ENCODE data around the gene PSD.

The PSD gene

GRCh38 chr10:102413053-102413705, 5.4 kb downstream of the PSD start:
- no peak overlapping the region for H3K4ac ChIP-seq (ENCODE audit: low read depth, low read length)
- DNase-seq: no peak
- no peaks in the 10 kb centered on the region for H3K79me1 ChIP-seq (ENCODE audit: low read length)
- H3K27ac ChIP-seq (ENCODE audit: low read depth, low read length): no peak overlapping the region
- peaks cover 4 to 10% of the 10 kb centered on the region in 2 experiments for H3K4me1 ChIP-seq (ENCODE audit: control insufficient read depth in 1 of 2, insufficient read depth in 2 of 2, low read length in 2 of 2)
- H2BK120ac ChIP-seq (ENCODE audit: insufficient read depth, low read length, poor library complexity): no peak overlapping the region
- H2BK12ac ChIP-seq (ENCODE audit: low read length): no peak overlapping the region
- no peak overlapping the region for H3K9ac ChIP-seq (ENCODE audit: low read length)
- no peak overlapping the region for H2AFZ ChIP-seq (ENCODE audit: insufficient read depth, low read length, poor library complexity)
- H3K36me3 ChIP-seq (ENCODE audit: control insufficient read depth in 1 of 2, insufficient read depth in 2 of 2, low read length in 2 of 2): no peaks in the 10 kb centered on the region
- no peak overlapping the region for H4K8ac ChIP-seq (ENCODE audit: low read depth, low read length)
- no peak overlapping the region for H3K4me3 ChIP-seq (ENCODE audit: low read depth, low read length)
- H3K79me2 ChIP-seq (ENCODE audit: control insufficient read depth, insufficient read depth, low read length, poor library complexity): no peaks in the 10 kb centered on the region
- H3K4me2 ChIP-seq (ENCODE audit: low read length): no peak overlapping the region
- no peak overlapping the region for H2BK5ac ChIP-seq (ENCODE audit: low read depth, low read length, poor library complexity)
- no peak overlapping the region for H3K18ac ChIP-seq (ENCODE audit: low read length)
- no peak overlapping the region for H2AK5ac ChIP-seq (ENCODE audit: low read length)
- peaks cover 39% of the 10 kb centered on the region for H3K27me3 ChIP-seq (ENCODE audit: insufficient read depth, low read length)
- no peak overlapping the region for H3K23ac ChIP-seq (ENCODE audit: low read length)
- no peak overlapping the region for H3K14ac ChIP-seq (ENCODE audit: low read length)
- peaks cover 9% of the 10 kb centered on the region for H3K9me3 ChIP-seq (ENCODE audit: insufficient read depth, low read depth, low read length)
- H4K12ac ChIP-seq (ENCODE audit: low read depth, low read length): no peak overlapping the region
- no CpG with 5 or more reads among the region's 5 CpGs for WGBS (ENCODE audit: extremely low coverage, insufficient coverage, insufficient read length)
- no peak overlapping the region for H4K91ac ChIP-seq (ENCODE audit: low read depth, low read length)

DNA sequence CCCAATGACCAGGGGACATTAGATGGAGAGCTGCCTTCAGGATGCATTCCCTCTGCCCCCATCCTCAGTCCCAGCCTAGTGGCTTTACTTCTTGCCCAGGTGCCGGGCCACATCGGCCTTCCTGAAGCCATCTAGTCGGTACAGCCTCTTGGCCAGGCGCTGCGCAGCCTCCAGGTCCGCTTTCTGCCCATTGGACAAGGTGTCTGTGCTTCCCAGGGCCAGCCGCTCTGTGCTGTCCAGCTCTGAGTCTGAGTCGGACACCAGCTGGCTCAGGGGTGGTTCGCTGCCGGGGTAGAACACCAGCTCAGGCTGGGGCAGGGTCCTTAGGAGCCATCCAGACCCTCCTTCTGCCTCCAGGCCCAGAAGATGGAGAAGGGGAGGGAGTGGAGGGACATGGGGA, 6.3 kb downstream of the PSD start:
- no CpG with 5 or more reads among the region's 10 CpGs for WGBS (ENCODE audit: extremely low coverage, insufficient coverage, insufficient read length)
- no peak overlapping the region for H3K4me2 ChIP-seq (ENCODE audit: low read length)
- no peak overlapping the region for H2BK12ac ChIP-seq (ENCODE audit: low read length)
- no peak overlapping the region for H2AK5ac ChIP-seq (ENCODE audit: low read length)
- no peak overlapping the region for H3K18ac ChIP-seq (ENCODE audit: low read length)
- H3K9ac ChIP-seq (ENCODE audit: low read length): no peak overlapping the region
- no peak overlapping the region for H2AFZ ChIP-seq (ENCODE audit: insufficient read depth, low read length, poor library complexity)
- peaks cover 46% of the 10 kb centered on the region for H3K27me3 ChIP-seq (ENCODE audit: insufficient read depth, low read length)
- H3K4me1 ChIP-seq (ENCODE audit: control insufficient read depth in 1 of 2, insufficient read depth in 2 of 2, low read length in 2 of 2): peaks cover 4 to 13% of the 10 kb centered on the region in 2 experiments
- no peak overlapping the region for H2BK120ac ChIP-seq (ENCODE audit: insufficient read depth, low read length, poor library complexity)
- no peak overlapping the region for H3K23ac ChIP-seq (ENCODE audit: low read length)
- H4K8ac ChIP-seq (ENCODE audit: low read depth, low read length): no peak overlapping the region
- H3K79me2 ChIP-seq (ENCODE audit: control insufficient read depth, insufficient read depth, low read length, poor library complexity): no peaks in the 10 kb centered on the region
- no peak overlapping the region for H3K27ac ChIP-seq (ENCODE audit: low read depth, low read length)
- H3K4ac ChIP-seq (ENCODE audit: low read depth, low read length): no peak overlapping the region
- H3K9me3 ChIP-seq (ENCODE audit: insufficient read depth, low read depth, low read length): peaks cover 11% of the 10 kb centered on the region
- no peak overlapping the region for H3K14ac ChIP-seq (ENCODE audit: low read length)
- no peak overlapping the region for H2BK5ac ChIP-seq (ENCODE audit: low read depth, low read length, poor library complexity)
- no peak overlapping the region for H4K91ac ChIP-seq (ENCODE audit: low read depth, low read length)
- H3K36me3 ChIP-seq (ENCODE audit: control insufficient read depth in 1 of 2, insufficient read depth in 2 of 2, low read length in 2 of 2): no peaks in the 10 kb centered on the region
- no peak for DNase-seq
- no peak overlapping the region for H3K4me3 ChIP-seq (ENCODE audit: low read depth, low read length)
- no peaks in the 10 kb centered on the region for H3K79me1 ChIP-seq (ENCODE audit: low read length)
- no peak overlapping the region for H4K12ac ChIP-seq (ENCODE audit: low read depth, low read length)

GRCh38 chr10:102411341-102412255, 7.0 kb downstream of the PSD start:
- Histone ChIP-seq H2AK5ac (ENCODE audit: low read length) (no peak overlapping the region), H3K27me3 (ENCODE audit: insufficient read depth, low read length) (peaks cover 46% of the 10 kb centered on the region), H3K9ac (ENCODE audit: low read length) (no peak overlapping the region), H3K14ac (ENCODE audit: low read length) (no peak overlapping the region), H2BK12ac (ENCODE audit: low read length) (no peak overlapping the region), H3K4me3 (ENCODE audit: low read depth, low read length) (no peak overlapping the region), H2AFZ (ENCODE audit: insufficient read depth, low read length, poor library complexity) (no peak overlapping the region), H3K27ac (ENCODE audit: low read depth, low read length) (no peak overlapping the region), H3K4me2 (ENCODE audit: low read length) (no peak overlapping the region), H3K4me1 (ENCODE audit: control insufficient read depth in 1 of 2, insufficient read depth in 2 of 2, low read length in 2 of 2) (peaks cover 4 to 13% of the 10 kb centered on the region in 2 experiments), H2BK5ac (ENCODE audit: low read depth, low read length, poor library complexity) (no peak overlapping the region), H3K9me3 (ENCODE audit: insufficient read depth, low read depth, low read length) (peaks cover 11% of the 10 kb centered on the region), H4K12ac (ENCODE audit: low read depth, low read length) (no peak overlapping the region), H3K4ac (ENCODE audit: low read depth, low read length) (no peak overlapping the region), H4K91ac (ENCODE audit: low read depth, low read length) (no peak overlapping the region), H2BK120ac (ENCODE audit: insufficient read depth, low read length, poor library complexity) (no peak overlapping the region), H3K36me3 (ENCODE audit: control insufficient read depth in 1 of 2, insufficient read depth in 2 of 2, low read length in 2 of 2) (no peaks in the 10 kb centered on the region), H3K23ac (ENCODE audit: low read length) (peak overlapping the region; percentile 5), H3K18ac (ENCODE audit: low read length) (no peak overlapping the region), H3K79me1 (ENCODE audit: low read length) (no peaks in the 10 kb centered on the region), H3K79me2 (ENCODE audit: control insufficient read depth, insufficient read depth, low read length, poor library complexity) (no peaks in the 10 kb centered on the region), H4K8ac (ENCODE audit: low read depth, low read length) (no peak overlapping the region)
- DNase-seq: no peak
- WGBS (ENCODE audit: extremely low coverage, insufficient coverage, insufficient read length): no CpG with 5 or more reads among the region's 14 CpGs

DNA sequence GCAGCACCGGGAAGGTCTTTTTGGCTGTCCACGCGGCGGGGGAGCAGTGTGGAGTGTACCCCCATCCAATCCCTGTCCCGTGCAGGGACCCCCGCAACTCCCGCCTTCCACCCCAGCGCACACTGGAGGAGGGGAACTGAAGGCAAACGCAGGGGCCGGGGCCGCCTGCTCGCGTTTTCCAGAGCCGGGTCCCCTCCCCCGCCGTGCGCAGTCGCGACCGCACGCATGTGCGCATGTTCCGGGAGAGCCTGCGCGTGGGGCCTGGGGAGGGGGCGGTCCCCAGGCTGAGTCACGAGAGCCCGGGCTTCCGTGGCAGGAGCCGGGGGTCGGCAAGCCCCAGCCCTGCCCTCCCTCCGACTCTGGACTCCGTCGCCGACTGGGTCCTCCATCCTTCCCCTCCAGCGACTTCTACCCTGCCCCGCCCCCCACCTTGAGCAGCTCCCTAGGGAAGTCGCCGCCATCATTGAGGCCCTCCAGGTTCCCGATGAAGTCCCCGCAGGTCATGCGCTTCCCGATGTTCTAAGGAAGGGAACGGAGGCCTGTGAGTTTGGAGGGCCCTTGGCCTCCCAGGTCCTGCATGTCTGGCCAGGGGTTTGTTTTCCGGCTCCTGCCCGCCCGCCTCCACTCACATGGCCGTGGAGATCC, 8.0 kb downstream of the PSD start:
- Histone ChIP-seq H3K79me1 (ENCODE audit: low read length) (no peaks in the 10 kb centered on the region), H3K27me3 (ENCODE audit: insufficient read depth, low read length) (peaks cover 46% of the 10 kb centered on the region), H3K9me3 (ENCODE audit: insufficient read depth, low read depth, low read length) (peaks cover 11% of the 10 kb centered on the region), H3K4me1 (ENCODE audit: control insufficient read depth in 1 of 2, insufficient read depth in 2 of 2, low read length in 2 of 2) (peaks cover 4 to 13% of the 10 kb centered on the region in 2 experiments), H3K27ac (ENCODE audit: low read depth, low read length) (no peak overlapping the region), H3K18ac (ENCODE audit: low read length) (no peak overlapping the region), H2BK5ac (ENCODE audit: low read depth, low read length, poor library complexity) (no peak overlapping the region), H2BK120ac (ENCODE audit: insufficient read depth, low read length, poor library complexity) (no peak overlapping the region), H4K8ac (ENCODE audit: low read depth, low read length) (no peak overlapping the region), H3K23ac (ENCODE audit: low read length) (no peak overlapping the region), H4K91ac (ENCODE audit: low read depth, low read length) (no peak overlapping the region), H3K4ac (ENCODE audit: low read depth, low read length) (no peak overlapping the region), H3K14ac (ENCODE audit: low read length) (no peak overlapping the region), H3K36me3 (ENCODE audit: control insufficient read depth in 1 of 2, insufficient read depth in 2 of 2, low read length in 2 of 2) (no peaks in the 10 kb centered on the region), H2AK5ac (ENCODE audit: low read length) (no peak overlapping the region), H3K4me3 (ENCODE audit: low read depth, low read length) (peak overlapping the region; percentile 55), H3K4me2 (ENCODE audit: low read length) (peak overlapping the region; percentile 69), H3K79me2 (ENCODE audit: control insufficient read depth, insufficient read depth, low read length, poor library complexity) (no peaks in the 10 kb centered on the region), H4K12ac (ENCODE audit: low read depth, low read length) (no peak overlapping the region), H2AFZ (ENCODE audit: insufficient read depth, low read length, poor library complexity) (peak overlapping the region; percentile 13), H3K9ac (ENCODE audit: low read length) (no peak overlapping the region), H2BK12ac (ENCODE audit: low read length) (no peak overlapping the region)
- WGBS (ENCODE audit: extremely low coverage, insufficient coverage, insufficient read length): no CpG with 5 or more reads among the region's 48 CpGs
- peak in 1 of 2 donors; percentile 44 for DNase-seq
